ENCODE results near the gene SLC44A3. TPM values are rescaled to one million over a fixed set of nuclear protein-coding genes. Genes with fewer than 3 reads are reported as not detected.

Gene SLC44A3
- total RNA-seq, 1 donor, result 1.7 TPM

DNA sequence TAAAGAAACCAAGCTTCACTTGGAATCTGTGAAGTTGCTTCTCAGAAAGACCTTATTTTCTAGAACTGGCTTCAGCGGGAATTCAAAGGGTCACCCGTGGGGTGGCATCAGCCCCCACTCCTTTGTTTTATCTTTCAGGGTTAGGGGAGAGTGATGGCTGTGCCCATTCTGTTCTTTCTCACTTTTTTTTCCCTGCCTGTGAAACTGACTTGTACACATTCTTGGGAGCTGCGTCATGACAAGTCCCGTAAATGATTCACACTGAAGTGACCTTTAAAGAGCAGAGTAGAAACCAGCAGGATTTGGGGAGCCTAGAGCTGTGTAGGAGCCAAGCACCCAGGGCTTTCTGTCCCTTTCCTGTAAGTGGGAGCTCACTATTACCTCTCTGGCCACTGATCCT lies 43.8 kb downstream of the SLC44A3 start:
- no peak for TF ChIP-seq CTCF (IDR thresholded peaks at IDR 0.05; ENCODE audit: insufficient read depth, low read depth, low read length)
- DNase-seq (ENCODE audit: low read depth), result peak; percentile 96
- H3K4me3 ChIP-seq (ENCODE audit: low read depth, low read length), result peak overlapping the region; percentile 28

- no peak for TF ChIP-seq CTCF (IDR thresholded peaks at IDR 0.05; ENCODE audit: insufficient read depth, low read depth, low read length)
- H3K4me3 ChIP-seq (ENCODE audit: low read depth, low read length), result peak overlapping the region; percentile 28
- DNase-seq (ENCODE audit: low read depth), result peak; percentile 91
Measured at GRCh38 chr1:94864821-94865220, 44.7 kb downstream of the SLC44A3 start.

DNA sequence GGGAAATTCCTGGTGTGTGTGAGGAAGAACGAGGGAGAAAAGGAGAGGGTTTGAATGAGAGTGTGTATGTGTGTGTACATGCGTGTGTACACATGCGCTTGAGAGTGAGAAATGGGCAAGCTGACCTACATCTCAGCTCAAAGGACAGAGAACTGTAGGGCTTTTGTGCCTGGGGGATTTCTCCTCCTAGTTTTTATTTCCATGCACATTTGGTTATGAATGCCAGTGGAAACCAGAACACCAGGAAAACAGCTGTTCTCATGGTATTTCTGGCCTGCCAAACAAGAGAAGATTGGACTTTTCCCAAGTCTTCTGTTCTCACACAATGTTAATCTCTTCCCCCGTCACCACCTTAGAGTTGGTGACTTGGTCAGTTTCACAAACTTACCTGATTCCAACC lies 45.2 kb downstream of the SLC44A3 start:
- peak; percentile 87 for DNase-seq (ENCODE audit: low read depth)
- no peak for TF ChIP-seq CTCF (IDR thresholded peaks at IDR 0.05; ENCODE audit: insufficient read depth, low read depth, low read length)
- H3K4me3 ChIP-seq (ENCODE audit: low read depth, low read length), result peak overlapping the region; percentile 3

DNA sequence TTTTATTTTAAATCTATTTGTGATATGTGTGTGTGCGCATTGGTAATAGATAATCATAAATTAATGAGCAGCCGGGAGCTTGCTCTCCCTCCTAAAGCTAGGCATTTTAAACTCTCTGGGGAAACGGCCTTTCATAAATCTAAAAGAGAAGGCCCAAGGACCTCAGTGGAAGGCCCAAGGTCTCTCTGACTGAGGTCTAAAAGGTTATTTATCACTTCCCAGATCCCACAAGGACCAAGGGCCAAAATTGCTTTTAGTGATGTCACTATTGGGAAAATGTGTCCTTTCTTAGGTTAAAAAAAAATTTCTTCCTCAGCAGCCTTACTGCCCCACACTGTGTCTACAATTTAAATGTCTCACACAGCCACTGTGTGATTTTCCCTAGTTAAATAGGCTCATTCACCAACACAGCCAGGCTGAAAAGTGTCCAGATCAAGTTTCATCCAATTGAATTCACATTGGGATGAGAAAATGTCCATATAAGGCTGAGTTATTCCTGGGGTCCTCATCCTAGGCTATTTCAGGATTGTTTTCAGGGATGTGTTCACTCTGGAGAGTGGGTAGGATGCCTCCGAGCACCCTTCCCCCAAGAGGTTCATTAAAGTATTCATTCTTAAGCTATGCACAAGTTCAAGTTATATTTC lies 46.1 kb downstream of the SLC44A3 start:
- no peak for TF ChIP-seq CTCF (IDR thresholded peaks at IDR 0.05; ENCODE audit: insufficient read depth, low read depth, low read length)
- peak; percentile 58 for DNase-seq (ENCODE audit: low read depth)
- no peak overlapping the region for H3K4me3 ChIP-seq (ENCODE audit: low read depth, low read length)

DNA sequence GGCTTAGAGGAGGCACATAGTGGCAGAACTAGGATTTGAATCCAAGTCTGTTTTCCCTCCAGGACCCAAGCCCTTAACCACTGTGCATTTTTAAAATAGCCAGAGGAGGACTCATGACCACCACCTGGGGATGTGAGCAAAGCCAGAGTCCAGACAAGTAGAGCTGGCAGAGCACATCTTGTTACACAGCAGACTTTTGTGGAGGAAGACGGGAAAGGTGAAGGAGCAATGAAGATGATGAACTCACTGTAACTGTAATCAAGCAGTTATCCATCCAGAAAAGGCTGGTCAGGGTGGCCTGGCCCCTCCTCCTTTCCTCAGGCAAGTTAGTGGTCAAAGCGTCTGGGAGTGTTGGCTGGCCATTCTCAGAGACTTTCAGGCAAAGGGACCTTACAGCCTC lies 50.9 kb downstream of the SLC44A3 start:
- no peak overlapping the region for H3K4me3 ChIP-seq (ENCODE audit: low read depth, low read length)
- DNase-seq (ENCODE audit: low read depth), result peak; percentile 54
- no peak for TF ChIP-seq CTCF (IDR thresholded peaks at IDR 0.05; ENCODE audit: insufficient read depth, low read depth, low read length)

DNA sequence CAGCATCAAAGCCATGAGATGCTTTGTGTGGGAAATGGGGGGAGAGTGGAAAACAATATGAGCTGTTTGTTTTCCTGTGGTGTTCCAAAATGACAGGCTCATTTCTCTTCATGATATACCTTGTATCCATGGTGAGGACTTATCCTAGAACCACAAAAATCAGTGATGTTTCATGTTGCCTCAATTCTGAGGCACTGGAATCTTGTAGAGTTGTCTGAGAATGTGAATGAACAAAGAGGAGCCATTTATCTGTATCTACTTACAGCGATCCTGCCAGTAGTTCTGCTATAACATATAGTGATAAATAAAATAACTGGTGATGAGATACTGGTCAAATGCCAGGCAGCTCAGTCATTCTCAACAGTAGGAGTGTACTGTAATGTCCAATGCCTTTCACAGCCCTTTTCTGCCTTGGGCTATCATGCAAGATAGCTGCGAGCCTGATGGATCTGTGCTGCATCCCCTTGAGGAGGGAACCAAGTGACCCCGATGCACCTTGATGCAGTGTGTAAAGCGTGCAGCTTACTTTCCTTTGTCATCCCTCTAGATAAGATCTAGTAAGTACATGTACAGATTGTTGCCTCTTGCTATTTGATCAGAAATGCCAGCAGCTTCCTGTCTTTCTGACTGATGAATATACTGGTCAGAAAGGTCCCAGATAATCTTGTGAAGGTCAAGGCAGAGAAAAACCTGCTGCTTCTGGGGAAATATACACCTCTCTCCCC lies 52.8 kb downstream of the SLC44A3 start:
- TF ChIP-seq CTCF (IDR thresholded peaks at IDR 0.05; ENCODE audit: insufficient read depth, low read depth, low read length), result no peak
- DNase-seq (ENCODE audit: low read depth), result no peak
- no peak overlapping the region for H3K4me3 ChIP-seq (ENCODE audit: low read depth, low read length)

Data from fibroblast of villous mesenchyme (primary cell).